Measurements from ENCODE around the gene DPH2. TPM values are rescaled to one million over a fixed set of nuclear protein-coding genes. Genes with fewer than 3 reads are reported as not detected.

DPH2 gene
- total RNA-seq, 2 donors from 2014 or later, result 20.5 to 23.0 TPM

DNA sequence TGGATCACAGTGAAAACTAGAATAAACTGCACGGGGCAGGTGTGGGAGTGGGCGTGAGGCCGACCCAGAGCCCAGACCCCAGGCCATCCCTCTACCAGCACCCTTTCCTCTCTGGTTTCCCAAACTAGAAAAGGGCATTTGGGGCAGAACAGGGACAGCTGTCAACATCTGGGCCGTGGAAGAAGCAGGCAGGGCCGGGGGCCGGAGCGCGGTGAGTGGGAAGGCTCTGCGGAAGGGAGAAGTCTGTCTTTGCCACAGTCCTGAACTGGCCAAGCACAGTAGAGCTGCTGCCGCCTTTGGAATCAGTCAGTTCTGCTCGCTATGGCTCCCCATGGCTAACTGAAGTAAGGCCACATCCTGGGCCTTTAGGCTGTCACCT, 28.2 kb downstream of the DPH2 start:
- H3K36me3 ChIP-seq, result no peaks in the 10 kb centered on the region
- no peak for TF ChIP-seq CTCF (IDR thresholded peaks at IDR 0.05)
- no peaks in the 10 kb centered on the region for H3K9me3 ChIP-seq
- H3K4me3 ChIP-seq, result no peak overlapping the region
- H3K27me3 ChIP-seq, result no peaks in the 10 kb centered on the region
- DNase-seq (ENCODE audit: low spot score), result no peak
- H3K4me1 ChIP-seq, result peaks cover 0 to 5% of the 10 kb centered on the region in 2 donors
- H3K27ac ChIP-seq, result no peak overlapping the region

- H3K9me3 ChIP-seq, result no peaks in the 10 kb centered on the region
- TF ChIP-seq CTCF (IDR thresholded peaks at IDR 0.05), result no peak
- no peaks in the 10 kb centered on the region for H3K27me3 ChIP-seq
- no peak overlapping the region for H3K27ac ChIP-seq
- no peak overlapping the region for H3K4me3 ChIP-seq
- peaks cover 0 to 5% of the 10 kb centered on the region in 2 donors for H3K4me1 ChIP-seq
- no peak for DNase-seq (ENCODE audit: low spot score)
- no peaks in the 10 kb centered on the region for H3K36me3 ChIP-seq
Observed at GRCh38 chr1:43999455-43999854, 29.6 kb downstream of the DPH2 start.

DNA sequence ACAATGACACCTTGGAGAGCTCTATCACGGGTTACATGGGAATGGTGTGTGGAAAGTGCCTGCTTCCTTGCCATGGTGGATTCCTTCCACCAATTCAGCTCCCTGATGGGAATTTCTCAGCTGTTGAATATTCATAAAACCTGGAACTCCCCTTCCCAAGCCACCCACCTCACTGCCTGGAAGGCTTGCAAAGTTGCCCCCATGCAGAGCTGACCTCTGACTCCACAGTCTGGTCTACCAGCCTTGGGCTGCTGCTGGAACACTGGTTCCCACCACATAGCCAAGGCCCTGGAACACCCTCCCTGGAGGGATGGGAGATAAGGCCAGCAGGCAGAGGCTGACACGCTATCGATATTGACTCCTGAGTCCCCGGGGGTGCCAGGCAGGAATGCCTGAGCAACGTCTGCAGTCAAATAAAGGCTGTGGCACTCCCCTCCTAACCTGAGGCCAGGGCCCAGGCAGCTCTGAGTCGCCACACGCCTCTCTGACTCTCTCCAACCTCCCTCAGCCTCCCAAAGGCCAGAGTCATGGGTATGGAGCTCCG, 30.4 kb downstream of the DPH2 start:
- no peak overlapping the region for H3K27ac ChIP-seq
- H3K4me3 ChIP-seq, result no peak overlapping the region
- TF ChIP-seq CTCF (IDR thresholded peaks at IDR 0.05), result no peak
- H3K36me3 ChIP-seq, result no peaks in the 10 kb centered on the region
- H3K4me1 ChIP-seq, result peaks cover 0 to 5% of the 10 kb centered on the region in 2 donors
- no peak for DNase-seq (ENCODE audit: low spot score)
- H3K27me3 ChIP-seq, result no peaks in the 10 kb centered on the region
- no peaks in the 10 kb centered on the region for H3K9me3 ChIP-seq

DNA sequence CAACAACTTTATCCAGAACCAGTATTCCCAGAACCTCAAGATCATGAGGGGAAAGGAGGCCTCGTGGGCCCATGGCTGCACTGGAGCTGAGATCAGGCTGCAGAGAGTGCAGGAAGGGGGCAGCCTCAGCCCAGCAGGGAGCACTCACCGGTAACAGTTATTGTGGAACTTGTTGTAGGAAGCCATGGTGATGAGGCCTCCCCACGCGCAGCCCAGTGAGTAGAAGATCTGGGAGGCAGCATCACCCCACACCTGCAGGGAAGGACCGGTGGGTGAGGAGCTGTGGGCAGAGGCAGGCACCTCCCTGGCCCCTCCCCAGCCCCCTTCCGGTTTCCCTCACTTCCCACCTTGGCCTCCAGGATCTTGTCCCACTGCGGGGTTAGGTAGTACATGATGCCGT, 32.4 kb downstream of the DPH2 start:
- H3K9me3 ChIP-seq, result no peaks in the 10 kb centered on the region
- DNase-seq (ENCODE audit: low spot score), result no peak
- H3K27ac ChIP-seq, result no peak overlapping the region
- no peaks in the 10 kb centered on the region for H3K36me3 ChIP-seq
- no peak overlapping the region for H3K4me3 ChIP-seq
- no peaks in the 10 kb centered on the region for H3K27me3 ChIP-seq
- H3K4me1 ChIP-seq, result peaks cover 0 to 4% of the 10 kb centered on the region in 2 donors
- no peak for TF ChIP-seq CTCF (IDR thresholded peaks at IDR 0.05)

- H3K36me3 ChIP-seq, result no peaks in the 10 kb centered on the region
Observed at GRCh38 chr1:44002606-44003157, 32.9 kb downstream of the DPH2 start.

More at GRCh38 chr1:44002606-44003157, 32.9 kb downstream of the DPH2 start:
- peaks cover 0 to 4% of the 10 kb centered on the region in 2 donors for H3K4me1 ChIP-seq
- no peaks in the 10 kb centered on the region for H3K27me3 ChIP-seq
- H3K27ac ChIP-seq, result no peak overlapping the region
- TF ChIP-seq CTCF (IDR thresholded peaks at IDR 0.05), result no peak
- DNase-seq (ENCODE audit: low spot score), result no peak
- H3K4me3 ChIP-seq, result no peak overlapping the region
- H3K9me3 ChIP-seq, result no peaks in the 10 kb centered on the region
